SK-N-SH (cell line): Measurements from ENCODE around the gene FBXW10B. TPM values are rescaled to one million over a fixed set of nuclear protein-coding genes. Genes with fewer than 3 reads are reported as not detected.
"Not testable (repeated sequence)": the region's sequence is repeated elsewhere in the genome, so short reads cannot be mapped to it uniquely, and the experiment has no call there.

Source experiments
- CTCF ChIA-PET: fragments of 300-600, 350-600 bp; formaldehyde crosslinking; extraction: SDS; loops from one replicate; lab custom pipeline; 2021; lab: Yijun Ruan, JAX
- POLR2A ChIA-PET: fragments of 350-600 bp; sonication (Branson Sonifier 250); formaldehyde crosslinking; extraction: SDS; loops from one replicate; lab custom pipeline; 2020; ENCODE audit warnings: antibody characterized with exemption, inconsistent platforms; lab: Yijun Ruan, JAX
- DNase-seq: peaks from one replicate; pipeline ENCODE4 v3.0.0; 2012
- H2AFZ ChIP-seq: fragments of 200-600 bp; sonication (generic); 2 replicates; pipeline ENCODE4 v1.8.1; 2016; ENCODE audit warnings: antibody characterized with exemption, mild to moderate bottlenecking, low read depth
- H3F3A ChIP-seq: fragments of 200-600 bp; sonication (generic); replicated peaks from 2 replicates; pipeline ENCODE3; 2016; ENCODE audit warnings: antibody characterized with exemption, mild to moderate bottlenecking; ENCODE audit not compliant: insufficient read depth
- H3K27ac ChIP-seq, 2 experiments: fragments of 200-500 bp in 1 of 2; fragments of 200-600 bp in 1 of 2; sonication (Bioruptor generic) in 1 of 2; sonication (generic), shearing (Covaris generic) in 1 of 2; 2 replicates each; pipeline versions ENCODE4 v1.5.1 to v1.6.1; 2014 to 2016; ENCODE audit warnings: low read depth in 2 of 2, inconsistent platforms in 1 of 2, low read length in 1 of 2, mild to moderate bottlenecking in 1 of 2, mixed read lengths in 1 of 2
- H3K27me3 ChIP-seq: fragments of 200-600 bp; sonication (generic), shearing (Covaris generic); 2 replicates; pipeline ENCODE4 v1.6.1; 2016; ENCODE audit warnings: mixed run types; ENCODE audit not compliant: insufficient read depth
- H3K36me3 ChIP-seq, 2 experiments: fragments of 200-500 bp in 1 of 2; fragments of 200-600 bp in 1 of 2; sonication (Bioruptor generic) in 1 of 2; sonication (generic) in 1 of 2; replicated peaks in 1 of 2; 2 replicates each; pipeline versions ENCODE3 to v1.5.1; 2014 to 2016; ENCODE audit warnings: low read length in 1 of 2, mild to moderate bottlenecking in 1 of 2; ENCODE audit not compliant: insufficient read depth in 2 of 2, control insufficient read depth in 1 of 2
- H3K4me1 ChIP-seq, 2 experiments: fragments of 200-500 bp in 1 of 2; fragments of 200-600 bp in 1 of 2; sonication (Bioruptor generic) in 1 of 2; sonication (generic), shearing (Covaris generic) in 1 of 2; 2 replicates each; pipeline versions ENCODE4 v1.5.1 to v1.6.1; 2014 to 2016; ENCODE audit warnings: low read depth in 1 of 2, low read length in 1 of 2, mixed run types in 1 of 2; ENCODE audit not compliant: insufficient read depth in 2 of 2, control insufficient read depth in 1 of 2
- H3K4me2 ChIP-seq: fragments of 200-600 bp; sonication (generic), shearing (Covaris generic); 2 replicates; pipeline ENCODE4 v1.6.1; 2017; ENCODE audit warnings: mixed run types
- H3K4me3 ChIP-seq, 2 experiments: fragments of 200-500 bp in 1 of 2; fragments of 200-600 bp in 1 of 2; sonication (Bioruptor generic) in 1 of 2; sonication (generic), shearing (Covaris generic) in 1 of 2; 2 replicates each; pipeline versions ENCODE4 v1.5.1 to v1.8.1; 2014 to 2016; ENCODE audit warnings: low read depth in 2 of 2, inconsistent platforms in 1 of 2, low read length in 1 of 2, mild to moderate bottlenecking in 1 of 2, mixed read lengths in 1 of 2, moderate library complexity in 1 of 2
- H3K79me2 ChIP-seq: fragments of 200-600 bp; sonication (generic); 2 replicates; pipeline ENCODE4 v1.8.1; 2017; ENCODE audit warnings: mild to moderate bottlenecking; ENCODE audit not compliant: insufficient read depth
- H3K9ac ChIP-seq: fragments of 200-600 bp; sonication (generic); 2 replicates; pipeline ENCODE4 v1.6.1; 2017; ENCODE audit warnings: mixed run types
- H3K9me2 ChIP-seq: fragments of 200-600 bp; sonication (generic); 2 replicates; pipeline ENCODE4 v1.6.1; 2017; ENCODE audit warnings: mixed run types
- H3K9me3 ChIP-seq: fragments of 200-600 bp; sonication (generic); 2 replicates; pipeline ENCODE4 v1.6.1; 2017; ENCODE audit warnings: mixed run types, mild to moderate bottlenecking, moderate library complexity
- H4K20me1 ChIP-seq: fragments of 200-600 bp; sonication (generic); 2 replicates; pipeline ENCODE4 v1.6.1; 2017; ENCODE audit warnings: mild to moderate bottlenecking, mixed run types; ENCODE audit not compliant: insufficient read depth
- SMC3 ChIP-seq: IDR thresholded peaks from 2 replicates; pipeline ENCODE4 v1.6.1; 2012; ENCODE audit warnings: low read depth, low read length, improper control_type of control experiment
- TCF12 ChIP-seq: IDR thresholded peaks from 2 replicates; pipeline ENCODE4 v1.4.0; 2012
- USF2 ChIP-seq: fragments of 150-350 bp; IDR thresholded peaks from 2 replicates; pipeline ENCODE4 v1.6.1; 2017; ENCODE audit warnings: antibody characterized with exemption, low read length, low read depth, borderline replicate concordance
- WGBS: methylation state at CpG from one replicate; pipeline ENCODE4 v1.1.6; 2017; ENCODE audit warnings: low lambda C conversion rate; 5-methylcytosine and 5-hydroxymethylcytosine counted together
- polyA plus RNA-seq, 3 experiments: library from polyadenylated mRNA; depleted of rRNA; stranded (reverse); fragments of >200 nt; gene quantifications; 2 replicates each; pipeline ENCODE4 v1.2.3, GENCODE V29; 2012

FBXW10B gene
- polyA plus RNA-seq, 1 of the 3 experiments (the other 2 are of a cell fraction) = 0.46 TPM

GRCh38 chr17:15648386-15648785, 28.9 kb upstream of the FBXW10B start (continued):
- TF ChIP-seq SMC3 (no peak), USF2 (no peak)

- WGBS = 74% methylated on average over 5 of the region's 5 CpGs
- peak overlapping the region in 1 of 2 experiments; percentile 37; a peak in 2 of 4 replicates for H3K27ac ChIP-seq
Observed at GRCh38 chr17:15645942-15646312, 26.4 kb upstream of the FBXW10B start.

GRCh38 chr17:15645099-15645941, 25.8 kb upstream of the FBXW10B start:
- peak overlapping the region; percentile 16 to 37; a peak in 3 of 4 replicates for H3K27ac ChIP-seq
- peak overlapping the region; percentile 42 for H3K4me2 ChIP-seq
- H3K27me3 ChIP-seq, DNase-seq, H3K9me3 ChIP-seq, H2AFZ ChIP-seq, H3K4me3 ChIP-seq, CTCF ChIA-PET, POLR2A ChIA-PET, H3K36me3 ChIP-seq, H4K20me1 ChIP-seq, H3F3A ChIP-seq, H3K9me2 ChIP-seq: not testable (repeated sequence)
- peaks cover 7 to 24% of the 10 kb centered on the region in 2 experiments for H3K4me1 ChIP-seq
- peak; percentile 24; the same call in 1 of the 2 replicates for TF ChIP-seq TCF12
- WGBS = 54% methylated on average over 9 of the region's 10 CpGs
- 0 out of 2 replicates have a peak overlapping the region, but pooled peaks have one; percentile 21 for H3K9ac ChIP-seq
- peaks cover 19% of the 10 kb centered on the region; the same call in 1 of the 2 replicates for H3K79me2 ChIP-seq

More at GRCh38 chr17:15645942-15646312, 26.4 kb upstream of the FBXW10B start:
- H3K27me3 ChIP-seq, CTCF ChIA-PET, H4K20me1 ChIP-seq, H3K9me2 ChIP-seq, H3K9me3 ChIP-seq, H3F3A ChIP-seq, H2AFZ ChIP-seq, H3K36me3 ChIP-seq, H3K4me3 ChIP-seq, DNase-seq, POLR2A ChIA-PET: not testable (repeated sequence)
- peaks cover 25% of the 10 kb centered on the region; the same call in 1 of the 2 replicates for H3K79me2 ChIP-seq
- peaks cover 13 to 28% of the 10 kb centered on the region in 2 experiments for H3K4me1 ChIP-seq
- peak overlapping the region; percentile 42 for H3K4me2 ChIP-seq
- 0 out of 2 replicates have a peak overlapping the region, but pooled peaks have one; percentile 21 for H3K9ac ChIP-seq

- H3K27ac ChIP-seq = peak overlapping the region in 1 of 2 experiments; percentile 72; a peak in 2 of 4 replicates
- H3K27me3 ChIP-seq, POLR2A ChIA-PET, H3K36me3 ChIP-seq, H3K9me2 ChIP-seq, H3F3A ChIP-seq, H3K9ac ChIP-seq, DNase-seq, H3K4me1 ChIP-seq, CTCF ChIA-PET, H4K20me1 ChIP-seq, H3K9me3 ChIP-seq, H2AFZ ChIP-seq, H3K79me2 ChIP-seq: not testable (repeated sequence)
- H3K4me2 ChIP-seq = peak overlapping the region; percentile 62
- peak overlapping the region in 1 of 2 experiments; percentile 35; a peak in 1 of 4 replicates for H3K4me3 ChIP-seq
- WGBS = 41% methylated on average over 4 of the region's 12 CpGs
Observed at GRCh38 chr17:15642505-15643251, 23.2 kb upstream of the FBXW10B start.

GRCh38 chr17:15642014-15642413, 22.5 kb upstream of the FBXW10B start:
- DNase-seq, H3F3A ChIP-seq, H4K20me1 ChIP-seq, H3K27me3 ChIP-seq, POLR2A ChIA-PET, H3K9me2 ChIP-seq, H2AFZ ChIP-seq, CTCF ChIA-PET, H3K4me1 ChIP-seq, H3K9me3 ChIP-seq, H3K79me2 ChIP-seq, H3K4me3 ChIP-seq, H3K9ac ChIP-seq, H3K36me3 ChIP-seq: not testable (repeated sequence)
- peak overlapping the region in 1 of 2 experiments; percentile 47; a peak in 1 of 4 replicates for H3K27ac ChIP-seq
- peak overlapping the region; percentile 62 for H3K4me2 ChIP-seq
- WGBS = 86% methylated on average over 2 of the region's 4 CpGs

- H3K9ac ChIP-seq, DNase-seq, H3K4me1 ChIP-seq, H3F3A ChIP-seq, H3K4me3 ChIP-seq, H2AFZ ChIP-seq, H3K9me3 ChIP-seq, CTCF ChIA-PET, H3K4me2 ChIP-seq, H3K27ac ChIP-seq, H4K20me1 ChIP-seq, H3K9me2 ChIP-seq, H3K27me3 ChIP-seq, H3K79me2 ChIP-seq, POLR2A ChIA-PET: not testable (repeated sequence)
- WGBS = 89% methylated on average over 2 of the region's 2 CpGs
- H3K36me3 ChIP-seq = peaks cover 6 to 11% of the 10 kb centered on the region in 2 experiments
Observed at GRCh38 chr17:15630930-15631453, 11.5 kb upstream of the FBXW10B start.
